HPDE6-E6E7 (cell line): ENCODE results near the gene TRPC4AP.
"Not testable (repeated sequence)": the region's sequence is repeated elsewhere in the genome, so short reads cannot be mapped to it uniquely, and the experiment has no call there.

ENCODE experiments used
- DNase-seq: peaks from one replicate; pipeline ENCODE4 v3.0.0; 2011; ENCODE audit warnings: missing footprints; ENCODE audit errors: extremely low spot score

Gene TRPC4AP

GRCh38 chr20:35055445-35056276 is 36.9 kb downstream of the TRPC4AP start:
- DNase-seq: no peak

GRCh38 chr20:35054814-35055213 is 37.8 kb downstream of the TRPC4AP start:
- DNase-seq: no peak

GRCh38 chr20:35052616-35053015 is 40.0 kb downstream of the TRPC4AP start:
- DNase-seq: not testable (repeated sequence)

- no peak for DNase-seq
Observed at GRCh38 chr20:35049776-35050352, 42.7 kb downstream of the TRPC4AP start.

GRCh38 chr20:35048739-35049138 is 43.9 kb downstream of the TRPC4AP start:
- no peak for DNase-seq

GRCh38 chr20:35042268-35042667 is 50.3 kb downstream of the TRPC4AP start:
- DNase-seq: no peak

GRCh38 chr20:35040646-35041045 is 52.0 kb downstream of the TRPC4AP start:
- no peak for DNase-seq

GRCh38 chr20:35039846-35040489 is 52.6 kb downstream of the TRPC4AP start:
- DNase-seq: no peak

- DNase-seq: peak; percentile 73
Observed at GRCh38 chr20:35039146-35039545, 53.5 kb downstream of the TRPC4AP start.

GRCh38 chr20:35034145-35034544 is 58.5 kb downstream of the TRPC4AP start:
- DNase-seq: no peak

- no peak for DNase-seq
Observed at GRCh38 chr20:35030136-35030535, 62.5 kb downstream of the TRPC4AP start.

- DNase-seq: no peak
Observed at GRCh38 chr20:35027301-35027700, 65.3 kb downstream of the TRPC4AP start.

- no peak for DNase-seq
Observed at GRCh38 chr20:35025116-35025515, 67.5 kb downstream of the TRPC4AP start.

GRCh38 chr20:35023624-35024023 is 69.0 kb downstream of the TRPC4AP start:
- DNase-seq: no peak

- DNase-seq: no peak
Observed at GRCh38 chr20:35021831-35022230, 70.8 kb downstream of the TRPC4AP start.

- DNase-seq: no peak
Observed at GRCh38 chr20:35021063-35021462, 71.5 kb downstream of the TRPC4AP start.

- no peak for DNase-seq
Observed at GRCh38 chr20:35020108-35020928, 72.3 kb downstream of the TRPC4AP start.

- DNase-seq: no peak
Observed at GRCh38 chr20:35018590-35019371, 73.8 kb downstream of the TRPC4AP start.

GRCh38 chr20:35017099-35017835 is 75.3 kb downstream of the TRPC4AP start:
- no peak for DNase-seq

GRCh38 chr20:35015863-35016193 is 76.8 kb downstream of the TRPC4AP start:
- DNase-seq: no peak

GRCh38 chr20:35014537-35014936 is 78.1 kb downstream of the TRPC4AP start:
- DNase-seq: no peak
